ENCODE data around the gene WNT8B. TPM values are rescaled to one million over a fixed set of nuclear protein-coding genes. Genes with fewer than 3 reads are reported as not detected.

The WNT8B gene
- total RNA-seq, 4 donors from 2014 or later, result 0.28 TPM; not detected in 3

DNA sequence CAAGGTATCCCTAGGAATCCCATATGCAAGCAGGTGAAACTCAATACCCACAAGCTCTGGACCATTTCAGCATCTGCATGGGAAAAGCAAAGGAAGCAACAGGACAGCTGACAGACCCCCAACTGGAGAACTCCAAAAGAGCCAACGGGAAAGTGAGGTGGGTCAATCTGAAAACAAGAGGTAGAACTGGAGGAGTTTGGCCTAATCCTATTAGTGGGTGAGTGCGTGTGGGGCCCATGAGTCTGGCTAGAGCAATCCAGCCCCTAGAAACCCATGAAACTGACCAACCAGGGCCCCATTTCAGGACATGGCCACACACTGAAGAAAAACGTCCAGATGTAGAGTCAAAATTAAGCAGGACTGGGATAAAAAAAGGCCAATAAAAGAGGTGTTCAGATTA, 26.6 kb upstream of the WNT8B start:
- H3K36me3 ChIP-seq, result no peaks in the 10 kb centered on the region
- H3K4me1 ChIP-seq, result no peaks in the 10 kb centered on the region
- no peaks in the 10 kb centered on the region for H3K9me3 ChIP-seq
- intact Hi-C loops (cut with DNase I; ENCODE audit: low total_unique reads), result no loop called here
- no peak overlapping the region for H3K4me3 ChIP-seq
- H3K27me3 ChIP-seq, result no peaks in the 10 kb centered on the region
- H3K27ac ChIP-seq, result no peak overlapping the region
- DNase-seq, result no peak
- no peak for TF ChIP-seq POLR2A (IDR thresholded peaks at IDR 0.05)
- TF ChIP-seq, protein P1, sequence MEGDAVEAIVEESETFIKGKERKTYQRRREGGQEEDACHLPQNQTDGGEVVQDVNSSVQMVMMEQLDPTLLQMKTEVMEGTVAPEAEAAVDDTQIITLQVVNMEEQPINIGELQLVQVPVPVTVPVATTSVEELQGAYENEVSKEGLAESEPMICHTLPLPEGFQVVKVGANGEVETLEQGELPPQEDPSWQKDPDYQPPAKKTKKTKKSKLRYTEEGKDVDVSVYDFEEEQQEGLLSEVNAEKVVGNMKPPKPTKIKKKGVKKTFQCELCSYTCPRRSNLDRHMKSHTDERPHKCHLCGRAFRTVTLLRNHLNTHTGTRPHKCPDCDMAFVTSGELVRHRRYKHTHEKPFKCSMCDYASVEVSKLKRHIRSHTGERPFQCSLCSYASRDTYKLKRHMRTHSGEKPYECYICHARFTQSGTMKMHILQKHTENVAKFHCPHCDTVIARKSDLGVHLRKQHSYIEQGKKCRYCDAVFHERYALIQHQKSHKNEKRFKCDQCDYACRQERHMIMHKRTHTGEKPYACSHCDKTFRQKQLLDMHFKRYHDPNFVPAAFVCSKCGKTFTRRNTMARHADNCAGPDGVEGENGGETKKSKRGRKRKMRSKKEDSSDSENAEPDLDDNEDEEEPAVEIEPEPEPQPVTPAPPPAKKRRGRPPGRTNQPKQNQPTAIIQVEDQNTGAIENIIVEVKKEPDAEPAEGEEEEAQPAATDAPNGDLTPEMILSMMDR (IDR thresholded peaks at IDR 0.05), result no peak

DNA sequence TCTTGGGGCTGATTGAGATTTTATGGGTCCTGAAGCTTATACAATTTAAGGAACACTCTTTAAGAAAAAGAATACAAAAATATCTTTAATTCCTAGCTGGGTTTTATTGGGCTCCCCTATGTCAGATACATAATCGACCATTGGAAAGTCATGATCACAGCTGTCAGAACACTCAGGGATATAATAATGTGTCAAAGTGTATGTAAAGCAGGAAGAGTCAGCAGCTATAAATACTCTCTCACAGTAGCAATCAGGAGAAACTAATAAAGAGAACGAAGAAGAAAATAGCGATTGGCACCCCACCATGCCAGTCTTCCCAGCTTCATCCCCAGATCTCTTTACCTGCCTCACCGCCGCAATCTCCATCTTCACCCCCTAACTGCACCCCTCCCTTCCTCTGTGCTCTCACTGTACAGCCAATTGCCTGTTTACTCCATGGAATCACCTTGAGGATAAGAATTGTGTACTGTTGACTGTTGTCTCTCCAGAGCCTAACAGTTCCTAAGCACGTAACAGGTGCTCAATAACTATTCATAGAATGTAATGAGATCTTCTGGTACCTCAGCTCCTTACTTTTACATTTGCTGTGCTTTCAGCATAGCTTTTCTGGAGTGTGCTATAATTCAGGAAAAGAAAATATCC, 24.0 kb upstream of the WNT8B start:
- Histone ChIP-seq H3K27me3 (no peaks in the 10 kb centered on the region), H3K4me1 (no peaks in the 10 kb centered on the region), H3K9me3 (no peaks in the 10 kb centered on the region), H3K36me3 (no peaks in the 10 kb centered on the region), H3K4me3 (no peak overlapping the region), H3K27ac (no peak overlapping the region)
- DNase-seq, result no peak
- intact Hi-C loops (cut with DNase I; ENCODE audit: low total_unique reads), result no loop called here
- TF ChIP-seq, protein P1 (IDR thresholded peaks at IDR 0.05), result no peak
- no peak for TF ChIP-seq POLR2A (IDR thresholded peaks at IDR 0.05)

- Histone ChIP-seq H3K4me1 (no peaks in the 10 kb centered on the region), H3K9me3 (no peaks in the 10 kb centered on the region), H3K27me3 (no peaks in the 10 kb centered on the region), H3K27ac (no peak overlapping the region), H3K36me3 (no peaks in the 10 kb centered on the region), H3K4me3 (no peak overlapping the region)
- TF ChIP-seq, protein P1 (IDR thresholded peaks at IDR 0.05), result no peak
- TF ChIP-seq POLR2A (IDR thresholded peaks at IDR 0.05), result no peak
- DNase-seq, result no peak
- intact Hi-C loops (cut with DNase I; ENCODE audit: low total_unique reads), result no loop called here
These were observed 20.3 kb upstream of the WNT8B start for GRCh38 chr10:100442548-100442947.

DNA sequence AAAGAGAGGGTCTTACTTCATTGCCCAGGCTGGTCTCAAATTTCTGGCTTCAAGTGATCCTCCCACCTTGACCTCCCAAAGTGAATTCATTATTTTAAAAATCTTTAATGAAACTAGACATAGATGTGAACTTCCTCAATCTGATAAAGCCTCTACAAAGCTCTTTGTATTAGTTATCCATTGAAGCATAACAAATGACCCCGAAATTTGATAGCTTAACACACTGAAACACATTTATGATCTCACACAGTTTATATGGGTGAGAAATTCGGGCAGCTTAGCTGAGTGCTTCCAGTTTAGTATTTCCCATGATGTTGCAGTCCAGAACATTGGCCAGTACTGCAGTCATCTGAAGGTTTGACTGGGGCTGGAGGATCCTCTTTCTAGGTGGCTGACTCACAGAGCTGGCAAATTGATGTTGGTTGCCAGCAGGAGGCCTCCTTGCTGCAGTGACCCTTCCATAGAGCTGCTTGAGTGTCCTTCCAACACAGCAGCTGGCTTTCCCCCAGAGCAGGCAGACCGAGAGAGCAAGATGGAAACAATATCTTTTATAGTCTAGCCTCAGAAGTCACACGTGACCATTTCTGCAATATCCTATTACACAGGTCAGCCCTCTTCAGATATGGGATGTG, 16.6 kb upstream of the WNT8B start:
- TF ChIP-seq, protein P1 (IDR thresholded peaks at IDR 0.05), result no peak
- no peak for TF ChIP-seq POLR2A (IDR thresholded peaks at IDR 0.05)
- no peaks in the 10 kb centered on the region for H3K4me1 ChIP-seq
- intact Hi-C loops (cut with DNase I; ENCODE audit: low total_unique reads), result no loop called here
- DNase-seq, result no peak
- H3K36me3 ChIP-seq, result no peaks in the 10 kb centered on the region
- H3K4me3 ChIP-seq, result no peak overlapping the region
- no peaks in the 10 kb centered on the region for H3K27me3 ChIP-seq
- H3K27ac ChIP-seq, result no peak overlapping the region
- H3K9me3 ChIP-seq, result no peaks in the 10 kb centered on the region

- no peaks in the 10 kb centered on the region for H3K36me3 ChIP-seq
These were observed 15.1 kb upstream of the WNT8B start for GRCh38 chr10:100447663-100448062.

More at GRCh38 chr10:100447663-100448062, 15.1 kb upstream of the WNT8B start:
- no peak for DNase-seq
- TF ChIP-seq, protein P1 (IDR thresholded peaks at IDR 0.05), result no peak
- TF ChIP-seq POLR2A (IDR thresholded peaks at IDR 0.05), result no peak
- Histone ChIP-seq H3K4me3 (no peak overlapping the region), H3K4me1 (no peaks in the 10 kb centered on the region), H3K9me3 (no peaks in the 10 kb centered on the region), H3K27me3 (no peaks in the 10 kb centered on the region), H3K27ac (no peak overlapping the region)
- intact Hi-C loops (cut with DNase I; ENCODE audit: low total_unique reads), result loop anchor here (2.0 kb wide), 1 partner anchor 31 kb away; no protein-coding TSS in a partner anchor

Measured in uterus (tissue), 4 donors.